B cell (primary cell): ENCODE measurements around the gene PTGS2. TPM values are rescaled to one million over a fixed set of nuclear protein-coding genes. Genes with fewer than 3 reads are reported as not detected.

Experiments used
- ATAC-seq: fragments of 200-7000 bp; cut with Tn5 transposase; one replicate; pipeline ENCODE4 v1.10.0; 2021; ENCODE audit warnings: low read depth, mild to moderate bottlenecking, moderate number of reproducible peaks, moderate library complexity
- CTCF ChIA-PET: fragments of 350-600 bp; sonication (Branson Sonifier 250); formaldehyde crosslinking; loops from one replicate; lab custom pipeline; 2021; ENCODE audit warnings: antibody characterized with exemption, inconsistent platforms; lab: Charles Lee
- POLR2A ChIA-PET: fragments of 350-600 bp; sonication (Branson Sonifier 250); formaldehyde crosslinking; loops from one replicate; lab custom pipeline; 2021; ENCODE audit warnings: antibody characterized with exemption; lab: Charles Lee
- DNase-seq: peaks from one replicate; pipeline ENCODE4 v3.0.0; 2013
- H2AFZ ChIP-seq: 2 replicates; pipeline ENCODE4 v1.6.1; 2012; ENCODE audit warnings: mild to moderate bottlenecking, low read depth, low read length; ENCODE audit not compliant: insufficient read depth, poor library complexity, severe bottlenecking
- H3K27ac ChIP-seq, 2 donors: 1 replicate in 1 of 2; 2 replicates in 1 of 2; pipeline ENCODE4 v1.5.1; 2012 to 2013; ENCODE audit warnings: low read length in 2 of 2, mild to moderate bottlenecking in 2 of 2, moderate library complexity in 1 of 2
- H3K27me3 ChIP-seq, 4 experiments: fragments of 200-600 bp in 1 of 4; sonication (generic) in 1 of 4; replicated peaks in 1 of 4; 1 replicate in 2 of 4; 2 replicates in 2 of 4; pipeline versions ENCODE4 v1.6.1 to v1.7.0; 2013 to 2016; ENCODE audit warnings: low read length in 3 of 4, mild to moderate bottlenecking in 2 of 4, mixed read lengths in 1 of 4, moderate library complexity in 1 of 4; ENCODE audit not compliant: insufficient read depth in 4 of 4, control insufficient read depth in 3 of 4; ENCODE audit errors: control extremely low read depth in 1 of 4
- H3K36me3 ChIP-seq, 2 experiments: replicated peaks in 1 of 2; 1 replicate in 1 of 2; 2 replicates in 1 of 2; pipeline versions ENCODE4 v1.6.1 to v1.7.1; 2013; ENCODE audit warnings: low read length in 1 of 2; ENCODE audit not compliant: insufficient read depth in 2 of 2, control insufficient read depth in 1 of 2; ENCODE audit errors: control extremely low read depth in 1 of 2, extremely low read depth in 1 of 2
- H3K4me1 ChIP-seq, 2 donors: fragments of 200-600 bp in 1 of 2; sonication (generic) in 1 of 2; 1 replicate in 1 of 2; 2 replicates in 1 of 2; pipeline versions ENCODE4 v1.5.1 to v1.6.1; 2013 to 2017; ENCODE audit warnings: low read length in 2 of 2; ENCODE audit not compliant: control insufficient read depth in 2 of 2, insufficient read depth in 2 of 2
- H3K4me2 ChIP-seq: replicated peaks from 2 replicates; pipeline ENCODE3; 2012; ENCODE audit warnings: mild to moderate bottlenecking, low read depth, low read length; ENCODE audit not compliant: poor library complexity, severe bottlenecking
- H3K4me3 ChIP-seq, 5 experiments: fragments of 200-600 bp in 1 of 5; sonication (generic) in 1 of 5; 1 replicate in 3 of 5; 2 replicates in 2 of 5; pipeline versions ENCODE4 v1.5.1 to v1.7.0; 2011 to 2016; ENCODE audit warnings: low read length in 4 of 5, mild to moderate bottlenecking in 4 of 5, low read depth in 2 of 5, control low read depth in 1 of 5, moderate library complexity in 1 of 5; ENCODE audit not compliant: insufficient read depth in 1 of 5; ENCODE audit errors: control extremely low read depth in 1 of 5, extremely low read depth in 1 of 5
- H3K79me2 ChIP-seq: fragments of 200-600 bp; sonication (generic); one replicate; pipeline ENCODE4 v1.6.0; 2016; ENCODE audit warnings: low read length; ENCODE audit not compliant: control insufficient read depth, insufficient read depth
- H3K9ac ChIP-seq: fragments of 200-600 bp; sonication (generic); 2 replicates; pipeline ENCODE4 v1.6.1; 2017; ENCODE audit warnings: mild to moderate bottlenecking, low read length, moderate library complexity
- H3K9me3 ChIP-seq, 3 donors: one replicate each; pipeline versions ENCODE4 v1.6.1 to v1.7.1; 2013; ENCODE audit warnings: low read length in 2 of 3; ENCODE audit not compliant: control insufficient read depth in 2 of 3, insufficient read depth in 1 of 3; ENCODE audit errors: control extremely low read depth in 1 of 3
- H4K20me1 ChIP-seq: 2 replicates; pipeline ENCODE4 v1.6.0; 2012; ENCODE audit warnings: mild to moderate bottlenecking, low read length; ENCODE audit not compliant: insufficient read depth, control insufficient read depth, poor library complexity, severe bottlenecking
- H3K27ac Mint-ChIP-seq: one replicate; pipeline ENCODE4 v1.8.0; 2021; ENCODE audit warnings: mixed read lengths
- H3K27me3 Mint-ChIP-seq: one replicate; pipeline ENCODE4 v1.8.0; 2021; ENCODE audit warnings: mixed read lengths
- H3K4me1 Mint-ChIP-seq: one replicate; pipeline ENCODE4 v1.8.0; 2021; ENCODE audit warnings: mixed read lengths
- H3K4me3 Mint-ChIP-seq: one replicate; pipeline ENCODE4 v1.8.0; 2021; ENCODE audit warnings: mixed read lengths
- H3K9me3 Mint-ChIP-seq: one replicate; pipeline ENCODE4 v1.8.0; 2022; ENCODE audit warnings: mixed read lengths; ENCODE audit not compliant: insufficient read depth
- EZH2 ChIP-seq: IDR thresholded peaks from 2 replicates; pipeline ENCODE4 v1.6.1; 2012; ENCODE audit warnings: borderline replicate concordance, low read depth, mild to moderate bottlenecking, moderate library complexity, low read length; ENCODE audit not compliant: insufficient read depth, poor library complexity, severe bottlenecking
- WGBS: methylation state at CpG from one replicate; pipeline ENCODE4 v1.1.5; 2013; ENCODE audit warnings: missing lambda C conversion rate; ENCODE audit not compliant: insufficient coverage; 5-methylcytosine and 5-hydroxymethylcytosine counted together
- intact Hi-C: fragments of 100-400 bp; cut with micrococcal nuclease; formaldehyde crosslinking; loops from one replicate; pipeline ENCODE4 v1.10.0; 2022
- polyA plus RNA-seq: library from polyadenylated mRNA; depleted of rRNA; stranded (reverse); fragments of >200 nt; gene quantifications from 2 replicates; pipeline ENCODE4 v1.2.3, GENCODE V29; 2012
- total RNA-seq, 2 donors: library from RNA; stranded (reverse); fragments of 120-200 nt in 1 of 2; gene quantifications; 1 replicate in 1 of 2; 2 replicates in 1 of 2; pipeline versions ENCODE4 v1.2.3 to v1.2.4, GENCODE V29; 2013 to 2022
- TF ChIP-seq, protein P1 (sequence below): fragments of 200-600 bp; IDR thresholded peaks from one replicate; pipeline ENCODE4 v1.8.0; 2022; ENCODE audit warnings: antibody characterized with exemption, mild to moderate bottlenecking

The PTGS2 gene
- total and polyA plus RNA-seq, 2 donors (not counting 1 experiment from before 2014, with no cell fraction given), result 0.85 TPM; not detected in 1

DNA sequence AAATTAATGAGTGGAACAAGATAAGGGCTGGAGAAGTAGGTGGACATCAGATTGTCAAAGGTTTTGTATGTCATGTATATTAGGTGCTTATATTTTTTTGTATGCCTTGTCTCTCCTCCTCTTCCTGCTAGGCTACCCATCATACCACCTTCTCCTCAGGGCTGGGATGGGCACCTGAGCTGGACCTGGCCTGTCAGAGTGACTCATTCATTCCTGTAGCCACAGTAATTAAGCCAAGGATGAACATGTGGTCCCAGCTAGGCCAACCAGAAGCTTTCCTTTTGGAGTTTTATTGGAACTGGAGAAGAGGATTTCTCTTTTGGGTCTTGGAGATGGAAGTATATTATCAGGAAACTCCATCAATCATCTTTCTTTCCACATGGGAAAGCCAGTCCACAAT, 21.2 kb downstream of the PTGS2 start:
- DNase-seq (no peak), ATAC-seq (no peak)
- TF ChIP-seq, protein P1, sequence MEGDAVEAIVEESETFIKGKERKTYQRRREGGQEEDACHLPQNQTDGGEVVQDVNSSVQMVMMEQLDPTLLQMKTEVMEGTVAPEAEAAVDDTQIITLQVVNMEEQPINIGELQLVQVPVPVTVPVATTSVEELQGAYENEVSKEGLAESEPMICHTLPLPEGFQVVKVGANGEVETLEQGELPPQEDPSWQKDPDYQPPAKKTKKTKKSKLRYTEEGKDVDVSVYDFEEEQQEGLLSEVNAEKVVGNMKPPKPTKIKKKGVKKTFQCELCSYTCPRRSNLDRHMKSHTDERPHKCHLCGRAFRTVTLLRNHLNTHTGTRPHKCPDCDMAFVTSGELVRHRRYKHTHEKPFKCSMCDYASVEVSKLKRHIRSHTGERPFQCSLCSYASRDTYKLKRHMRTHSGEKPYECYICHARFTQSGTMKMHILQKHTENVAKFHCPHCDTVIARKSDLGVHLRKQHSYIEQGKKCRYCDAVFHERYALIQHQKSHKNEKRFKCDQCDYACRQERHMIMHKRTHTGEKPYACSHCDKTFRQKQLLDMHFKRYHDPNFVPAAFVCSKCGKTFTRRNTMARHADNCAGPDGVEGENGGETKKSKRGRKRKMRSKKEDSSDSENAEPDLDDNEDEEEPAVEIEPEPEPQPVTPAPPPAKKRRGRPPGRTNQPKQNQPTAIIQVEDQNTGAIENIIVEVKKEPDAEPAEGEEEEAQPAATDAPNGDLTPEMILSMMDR, result no peak
- TF ChIP-seq EZH2, result no peak
- Mint-ChIP-seq H3K4me3 (no peak overlapping the region), H3K4me1 (no peaks in the 10 kb centered on the region), H3K27me3 (no peaks in the 10 kb centered on the region), H3K9me3 (peaks cover 2% of the 10 kb centered on the region), H3K27ac (no peak overlapping the region)
- H3K9ac ChIP-seq, result no peak overlapping the region
- CTCF ChIA-PET, result interaction anchor here (0.6 kb wide), 1 partner anchor 27 kb away, joined by 4 read pairs; no protein-coding TSS in a partner anchor
- H3K9me3 ChIP-seq, result peaks cover 0 to 4% (median 0%) of the 10 kb centered on the region in 3 donors
- POLR2A ChIA-PET, result no interaction called here
- no peaks in the 10 kb centered on the region for H3K27me3 ChIP-seq
- no peak overlapping the region for H3K4me2 ChIP-seq
- no peaks in the 10 kb centered on the region for H3K36me3 ChIP-seq
- intact Hi-C loops, result no loop called here
- no peak overlapping the region for H3K4me3 ChIP-seq
- H3K27ac ChIP-seq, result no peak overlapping the region
- no peaks in the 10 kb centered on the region for H4K20me1 ChIP-seq
- H3K79me2 ChIP-seq, result no peaks in the 10 kb centered on the region
- no peak overlapping the region for H2AFZ ChIP-seq
- H3K4me1 ChIP-seq, result no peaks in the 10 kb centered on the region

DNA sequence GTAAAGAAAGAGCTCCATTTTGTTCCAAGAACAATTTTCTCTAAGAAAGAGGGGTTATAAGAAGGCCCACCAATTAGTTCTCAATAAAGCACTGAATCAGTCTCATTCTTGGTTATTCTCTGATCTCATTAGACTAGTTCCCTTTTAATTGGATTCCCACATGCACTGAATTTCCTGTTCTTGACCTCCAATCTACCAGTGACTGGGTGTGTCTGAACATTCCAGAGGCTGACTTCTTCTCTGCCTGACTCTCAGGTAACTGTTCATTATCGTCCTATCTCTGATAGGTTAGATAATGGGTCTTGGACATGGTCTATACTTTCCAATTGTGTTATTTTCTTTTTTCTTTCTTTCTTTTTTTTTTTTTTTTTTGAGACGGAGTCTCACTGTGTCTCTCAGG, 22.7 kb downstream of the PTGS2 start:
- H3K27ac ChIP-seq, result no peak overlapping the region
- H4K20me1 ChIP-seq, result no peaks in the 10 kb centered on the region
- no peak overlapping the region for H3K9ac ChIP-seq
- Mint-ChIP-seq H3K4me3 (no peak overlapping the region), H3K27me3 (peaks cover 5% of the 10 kb centered on the region), H3K4me1 (no peaks in the 10 kb centered on the region), H3K27ac (no peak overlapping the region), H3K9me3 (peaks cover 9% of the 10 kb centered on the region)
- H3K4me1 ChIP-seq, result no peaks in the 10 kb centered on the region
- no peak for DNase-seq
- H3K9me3 ChIP-seq, result peaks cover 0 to 4% (median 0%) of the 10 kb centered on the region in 3 donors
- intact Hi-C loops, result no loop called here
- H3K4me2 ChIP-seq, result no peak overlapping the region
- ChIA-PET CTCF (no interaction called here), POLR2A (no interaction called here)
- no peak overlapping the region for H2AFZ ChIP-seq
- H3K4me3 ChIP-seq, result no peak overlapping the region
- WGBS, result no CpG with 5 or more reads among the region's 2 CpGs
- no peaks in the 10 kb centered on the region for H3K79me2 ChIP-seq
- H3K27me3 ChIP-seq, result no peaks in the 10 kb centered on the region
- TF ChIP-seq, protein P1, result no peak
- TF ChIP-seq EZH2, result no peak
- no peak for ATAC-seq
- H3K36me3 ChIP-seq, result no peaks in the 10 kb centered on the region
